Ascending aorta (tissue), 2 donors: ENCODE results near the gene COL6A5. TPM values are rescaled to one million over a fixed set of nuclear protein-coding genes. Genes with fewer than 3 reads are reported as not detected.
"Not testable (repeated sequence)": the region's sequence is repeated elsewhere in the genome, so short reads cannot be mapped to it uniquely, and the experiment has no call there.

Experiments used
- DNase-seq, 2 donors: peaks; one replicate each; pipeline ENCODE4 v3.0.0-alpha.2; 2019; ENCODE audit warnings: low spot score in 2 of 2
- H3K27ac ChIP-seq, 2 donors: fragments of 200-600 bp; sonication (generic); one replicate each; pipeline ENCODE4 v1.5.1; 2016 to 2017; ENCODE audit warnings: mild to moderate bottlenecking in 1 of 2
- H3K27me3 ChIP-seq: fragments of 200-600 bp; sonication (generic); one replicate; pipeline ENCODE4 v1.5.1; 2017
- H3K36me3 ChIP-seq, 2 donors: fragments of 200-600 bp; sonication (generic); one replicate each; pipeline ENCODE4 v1.5.1; 2016
- H3K4me1 ChIP-seq, 2 donors: fragments of 200-600 bp; sonication (generic); one replicate each; pipeline ENCODE4 v1.5.1; 2016 to 2017; ENCODE audit warnings: mild to moderate bottlenecking in 1 of 2
- H3K4me3 ChIP-seq, 2 donors: fragments of 200-600 bp; sonication (generic); one replicate each; pipeline ENCODE4 v1.5.1; 2016 to 2017; ENCODE audit warnings: mild to moderate bottlenecking in 1 of 2
- H3K9me3 ChIP-seq, 2 donors: fragments of 200-600 bp; sonication (generic); one replicate each; pipeline ENCODE4 v1.5.1; 2016
- CTCF ChIP-seq, 3 experiments: fragments of 200-600 bp in 2 of 3; fragments of 450-650 bp in 1 of 3; sonication (generic) in 2 of 3; IDR thresholded peaks; one replicate each; pipeline ENCODE4 v1.5.1; 2016 to 2019; ENCODE audit warnings: antibody characterized with exemption in 3 of 3, mild to moderate bottlenecking in 1 of 3, moderate library complexity in 1 of 3
- intact Hi-C: fragments of 100-400 bp; cut with DNase I; formaldehyde crosslinking; loops from one replicate; pipeline ENCODE4 v1.15.1; 2023
- total RNA-seq: library from RNA; depleted of rRNA; stranded (reverse); fragments of >200 nt; gene quantifications from one replicate; pipeline ENCODE4 v1.1.0, GENCODE V29; 2016

The COL6A5 gene
- total RNA-seq, 1 donor from 2014 or later: not detected

- intact Hi-C loops: no loop called here
- no peak overlapping the region for H3K4me3 ChIP-seq
- TF ChIP-seq CTCF (IDR thresholded peaks at IDR 0.05): no peak
- no peak for DNase-seq
- no peaks in the 10 kb centered on the region for H3K36me3 ChIP-seq
- no peak overlapping the region for H3K27ac ChIP-seq
- H3K4me1 ChIP-seq: no peaks in the 10 kb centered on the region
- no peaks in the 10 kb centered on the region for H3K27me3 ChIP-seq
- H3K9me3 ChIP-seq: no peaks in the 10 kb centered on the region
Observed at GRCh38 chr3:130430266-130430665, 84.8 kb downstream of the COL6A5 start.

- intact Hi-C loops, H3K27ac ChIP-seq, DNase-seq, H3K9me3 ChIP-seq, H3K27me3 ChIP-seq, H3K36me3 ChIP-seq, H3K4me3 ChIP-seq, H3K4me1 ChIP-seq: not testable (repeated sequence)
Observed at GRCh38 chr3:130432086-130432485, 86.6 kb downstream of the COL6A5 start.

GRCh38 chr3:130433306-130433705 lies 87.8 kb downstream of the COL6A5 start:
- no peaks in the 10 kb centered on the region for H3K27me3 ChIP-seq
- intact Hi-C loops: no loop called here
- no peaks in the 10 kb centered on the region for H3K9me3 ChIP-seq
- TF ChIP-seq CTCF (IDR thresholded peaks at IDR 0.05): no peak
- H3K36me3 ChIP-seq: no peaks in the 10 kb centered on the region
- no peak overlapping the region for H3K4me3 ChIP-seq
- H3K4me1 ChIP-seq: no peaks in the 10 kb centered on the region
- no peak for DNase-seq
- no peak overlapping the region for H3K27ac ChIP-seq

GRCh38 chr3:130442284-130442683 lies 96.8 kb downstream of the COL6A5 start:
- H3K4me3 ChIP-seq: no peak overlapping the region
- DNase-seq: no peak
- H3K4me1 ChIP-seq: no peaks in the 10 kb centered on the region
- H3K27ac ChIP-seq: no peak overlapping the region
- no peaks in the 10 kb centered on the region for H3K36me3 ChIP-seq
- intact Hi-C loops: no loop called here
- no peaks in the 10 kb centered on the region for H3K27me3 ChIP-seq
- no peaks in the 10 kb centered on the region for H3K9me3 ChIP-seq
- TF ChIP-seq CTCF (IDR thresholded peaks at IDR 0.05): no peak

GRCh38 chr3:130446840-130447239 lies 101.4 kb downstream of the COL6A5 start:
- H3K36me3 ChIP-seq, H3K4me3 ChIP-seq, DNase-seq, H3K27me3 ChIP-seq, H3K4me1 ChIP-seq, H3K27ac ChIP-seq, H3K9me3 ChIP-seq, intact Hi-C loops: not testable (repeated sequence)

- DNase-seq, H3K27ac ChIP-seq, intact Hi-C loops, H3K4me1 ChIP-seq, H3K4me3 ChIP-seq, H3K9me3 ChIP-seq, H3K36me3 ChIP-seq, H3K27me3 ChIP-seq: not testable (repeated sequence)
Observed at GRCh38 chr3:130448155-130448554, 102.7 kb downstream of the COL6A5 start.

GRCh38 chr3:130456540-130456939 lies 111.1 kb downstream of the COL6A5 start:
- no peak overlapping the region for H3K4me3 ChIP-seq
- no peak for TF ChIP-seq CTCF (IDR thresholded peaks at IDR 0.05)
- no peak overlapping the region for H3K27ac ChIP-seq
- no peaks in the 10 kb centered on the region for H3K4me1 ChIP-seq
- no peak for DNase-seq
- intact Hi-C loops: no loop called here
- H3K36me3 ChIP-seq: no peaks in the 10 kb centered on the region
- H3K9me3 ChIP-seq: no peaks in the 10 kb centered on the region
- no peaks in the 10 kb centered on the region for H3K27me3 ChIP-seq
